SH-SY5Y (cell line): ENCODE measurements around the gene CCDC6.

Experiments used
- GATA2 ChIP-seq: IDR thresholded peaks from 2 replicates; pipeline ENCODE4 v1.6.1; 2011; ENCODE audit warnings: mild to moderate bottlenecking, low read depth, low read length
- GATA3 ChIP-seq: IDR thresholded peaks from 2 replicates; pipeline ENCODE4 v1.6.1; 2011; ENCODE audit warnings: low read depth, mild to moderate bottlenecking, low read length, moderate library complexity

CCDC6 gene

GRCh38 chr10:59906417-59907202 is at the start of gene CCDC6:
Gene CCDC6 (minus strand): TSS chr10:59906556. CDS start chr10:59906424, 132 bp downstream.
- TF ChIP-seq GATA2, result no peak
- TF ChIP-seq GATA3, result no peak

- TF ChIP-seq GATA3, result no peak
- TF ChIP-seq GATA2, result no peak
Measured at GRCh38 chr10:59954296-59954695, 47.9 kb upstream of the CCDC6 start.

- TF ChIP-seq GATA3, result no peak
- TF ChIP-seq GATA2, result no peak
Measured at GRCh38 chr10:59950105-59950504, 43.7 kb upstream of the CCDC6 start.

GRCh38 chr10:59949608-59950007 is 43.3 kb upstream of the CCDC6 start:
- no peak for TF ChIP-seq GATA3
- no peak for TF ChIP-seq GATA2

GRCh38 chr10:59945991-59946390 is 39.6 kb upstream of the CCDC6 start:
- TF ChIP-seq GATA2 (no peak), GATA3 (no peak)

GRCh38 chr10:59945590-59945989 is 39.2 kb upstream of the CCDC6 start:
- TF ChIP-seq GATA2 (no peak), GATA3 (no peak)

- TF ChIP-seq GATA3 (no peak), GATA2 (no peak)
Measured at GRCh38 chr10:59944339-59944935, 38.1 kb upstream of the CCDC6 start.

GRCh38 chr10:59942556-59942955 is 36.2 kb upstream of the CCDC6 start:
- TF ChIP-seq GATA2 (no peak), GATA3 (no peak)

GRCh38 chr10:59937720-59938119 is 31.4 kb upstream of the CCDC6 start:
- TF ChIP-seq GATA2 (no peak), GATA3 (no peak)

- TF ChIP-seq GATA2, result no peak
- TF ChIP-seq GATA3, result no peak
Measured at GRCh38 chr10:59934701-59935100, 28.3 kb upstream of the CCDC6 start.

GRCh38 chr10:59926086-59926485 is 19.7 kb upstream of the CCDC6 start:
- TF ChIP-seq GATA3 (no peak), GATA2 (no peak)

- TF ChIP-seq GATA3, result no peak
- TF ChIP-seq GATA2, result no peak
Measured at GRCh38 chr10:59922907-59923306, 16.6 kb upstream of the CCDC6 start.

- TF ChIP-seq GATA2 (no peak), GATA3 (no peak)
Measured at GRCh38 chr10:59917922-59918321, 11.6 kb upstream of the CCDC6 start.

- no peak for TF ChIP-seq GATA3
- TF ChIP-seq GATA2, result no peak
Measured at GRCh38 chr10:59913547-59914237, 7.3 kb upstream of the CCDC6 start.

- TF ChIP-seq GATA2 (no peak), GATA3 (no peak)
Measured at GRCh38 chr10:59910867-59911266, 4.5 kb upstream of the CCDC6 start.
